Measurements from ENCODE around the gene KRT9.
"Not testable (repeated sequence)": the region's sequence is repeated elsewhere in the genome, so short reads cannot be mapped to it uniquely, and the experiment has no call there.

KRT9 gene

GRCh38 chr17:41544935-41545334 is 26.9 kb downstream of the KRT9 start:
- DNase-seq: no peak

GRCh38 chr17:41544491-41544892 is 27.4 kb downstream of the KRT9 start:
- DNase-seq: no peak

- DNase-seq: not testable (repeated sequence)
Observed at GRCh38 chr17:41542786-41543185, 29.1 kb downstream of the KRT9 start.

- no peak for DNase-seq
Observed at GRCh38 chr17:41542357-41542756, 29.5 kb downstream of the KRT9 start.

- DNase-seq: no peak
Observed at GRCh38 chr17:41540921-41541625, 30.8 kb downstream of the KRT9 start.

- DNase-seq: no peak
Observed at GRCh38 chr17:41539979-41540701, 31.7 kb downstream of the KRT9 start.

- DNase-seq: no peak
Observed at GRCh38 chr17:41539071-41539492, 32.8 kb downstream of the KRT9 start.

- no peak for DNase-seq
Observed at GRCh38 chr17:41538565-41538991, 33.3 kb downstream of the KRT9 start.

- no peak for DNase-seq
Observed at GRCh38 chr17:41537990-41538389, 33.9 kb downstream of the KRT9 start.

- no peak for DNase-seq
Observed at GRCh38 chr17:41537614-41537954, 34.3 kb downstream of the KRT9 start.

- no peak for DNase-seq
Observed at GRCh38 chr17:41536741-41537613, 34.9 kb downstream of the KRT9 start.

- no peak for DNase-seq
Observed at GRCh38 chr17:41535764-41536481, 35.9 kb downstream of the KRT9 start.

- no peak for DNase-seq
Observed at GRCh38 chr17:41534899-41535546, 36.8 kb downstream of the KRT9 start.

GRCh38 chr17:41533613-41534012 is 38.2 kb downstream of the KRT9 start:
- DNase-seq: no peak

GRCh38 chr17:41532947-41533570 is 38.8 kb downstream of the KRT9 start:
- DNase-seq: no peak

- no peak for DNase-seq
Observed at GRCh38 chr17:41531993-41532392, 39.9 kb downstream of the KRT9 start.

- DNase-seq: peak; percentile 70
Observed at GRCh38 chr17:41530062-41531048, 41.5 kb downstream of the KRT9 start.

- no peak for DNase-seq
Observed at GRCh38 chr17:41529491-41529915, 42.4 kb downstream of the KRT9 start.

GRCh38 chr17:41528959-41529353 is 42.9 kb downstream of the KRT9 start:
- no peak for DNase-seq
